Lower leg skin (tissue), 4 donors: ENCODE data around the gene PDPN. TPM values are rescaled to one million over a fixed set of nuclear protein-coding genes. Genes with fewer than 3 reads are reported as not detected.
"Not testable (repeated sequence)": the region's sequence is repeated elsewhere in the genome, so short reads cannot be mapped to it uniquely, and the experiment has no call there.

ENCODE experiments used
- DNase-seq, 2 donors: peaks; one replicate each; pipeline ENCODE4 v3.0.0-alpha.2; 2019; ENCODE audit warnings: low spot score in 2 of 2
- H3K4me3 ChIP-seq: fragments of 200-600 bp; sonication (generic); 2 replicates; pipeline ENCODE4 v1.5.1; 2017; ENCODE audit warnings: mild to moderate bottlenecking, low read depth; ENCODE audit not compliant: poor library complexity, severe bottlenecking
- POLR2A ChIP-seq, 2 donors: fragments of 450-650 bp; IDR thresholded peaks; one replicate each; pipeline ENCODE4 v1.6.1; 2016 to 2017; ENCODE audit warnings: antibody characterized with exemption in 2 of 2, mild to moderate bottlenecking in 1 of 2, moderate library complexity in 1 of 2
- WGBS, 2 donors: methylation state at CpG; one replicate each; pipeline ENCODE4 v1.1.5; 2018; 5-methylcytosine and 5-hydroxymethylcytosine counted together
- intact Hi-C: fragments of 100-400 bp; cut with DNase I; formaldehyde crosslinking; loops from one replicate; pipeline ENCODE4 v1.15.0; 2023; ENCODE audit warnings: low total_unique reads
- total RNA-seq, 4 donors: library from RNA; depleted of rRNA; stranded (reverse); fragments of >200 nt; gene quantifications; one replicate each; pipeline ENCODE4 v1.1.0, GENCODE V29; 2016
- TF ChIP-seq, protein P1 (sequence below), 3 donors: fragments of 450-650 bp; IDR thresholded peaks; one replicate each; pipeline ENCODE4 v1.5.1; 2016; ENCODE audit warnings: antibody characterized with exemption in 3 of 3, mild to moderate bottlenecking in 3 of 3, moderate library complexity in 2 of 3

PDPN gene
- total RNA-seq, 4 donors from 2014 or later = 16.0 to 40.7 (median 32.7) TPM

- intact Hi-C loops = no loop called here
- DNase-seq = peak in 1 of 2 donors; percentile 32
- 46 to 50% methylated on average over 5 of the region's 5 CpGs for WGBS, 2 donors
- TF ChIP-seq, protein P1, sequence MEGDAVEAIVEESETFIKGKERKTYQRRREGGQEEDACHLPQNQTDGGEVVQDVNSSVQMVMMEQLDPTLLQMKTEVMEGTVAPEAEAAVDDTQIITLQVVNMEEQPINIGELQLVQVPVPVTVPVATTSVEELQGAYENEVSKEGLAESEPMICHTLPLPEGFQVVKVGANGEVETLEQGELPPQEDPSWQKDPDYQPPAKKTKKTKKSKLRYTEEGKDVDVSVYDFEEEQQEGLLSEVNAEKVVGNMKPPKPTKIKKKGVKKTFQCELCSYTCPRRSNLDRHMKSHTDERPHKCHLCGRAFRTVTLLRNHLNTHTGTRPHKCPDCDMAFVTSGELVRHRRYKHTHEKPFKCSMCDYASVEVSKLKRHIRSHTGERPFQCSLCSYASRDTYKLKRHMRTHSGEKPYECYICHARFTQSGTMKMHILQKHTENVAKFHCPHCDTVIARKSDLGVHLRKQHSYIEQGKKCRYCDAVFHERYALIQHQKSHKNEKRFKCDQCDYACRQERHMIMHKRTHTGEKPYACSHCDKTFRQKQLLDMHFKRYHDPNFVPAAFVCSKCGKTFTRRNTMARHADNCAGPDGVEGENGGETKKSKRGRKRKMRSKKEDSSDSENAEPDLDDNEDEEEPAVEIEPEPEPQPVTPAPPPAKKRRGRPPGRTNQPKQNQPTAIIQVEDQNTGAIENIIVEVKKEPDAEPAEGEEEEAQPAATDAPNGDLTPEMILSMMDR (IDR thresholded peaks at IDR 0.05) = no peak
- TF ChIP-seq POLR2A (IDR thresholded peaks at IDR 0.05) = no peak
- no peak overlapping the region for H3K4me3 ChIP-seq
These were observed 19.6 kb upstream of the PDPN start for GRCh38 chr1:13564073-13564472.

DNA sequence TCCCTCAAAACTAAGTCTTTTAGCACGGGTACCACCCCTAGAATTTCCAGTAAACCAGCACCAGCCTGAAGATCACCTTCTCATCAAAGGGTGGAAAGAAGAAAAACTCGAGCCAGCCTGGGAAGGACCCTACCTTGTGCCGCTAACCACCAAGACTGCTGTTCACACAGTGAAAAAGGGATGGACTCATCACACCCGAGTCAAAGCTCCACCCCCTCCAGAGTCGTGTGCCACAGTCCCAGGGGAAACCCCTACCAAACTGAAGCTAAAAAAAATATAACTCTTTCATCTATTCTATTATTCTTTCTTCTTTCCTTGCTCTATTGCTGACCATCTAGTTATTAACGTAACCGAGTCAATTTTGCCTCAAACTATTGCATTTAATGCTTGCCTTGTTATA, 13.2 kb upstream of the PDPN start:
- intact Hi-C loops, H3K4me3 ChIP-seq: not testable (repeated sequence)
- WGBS, 2 donors = 52 to 55% methylated on average over 7 of the region's 7 CpGs
- peak in 1 of 2 donors; percentile 46 for DNase-seq

DNA sequence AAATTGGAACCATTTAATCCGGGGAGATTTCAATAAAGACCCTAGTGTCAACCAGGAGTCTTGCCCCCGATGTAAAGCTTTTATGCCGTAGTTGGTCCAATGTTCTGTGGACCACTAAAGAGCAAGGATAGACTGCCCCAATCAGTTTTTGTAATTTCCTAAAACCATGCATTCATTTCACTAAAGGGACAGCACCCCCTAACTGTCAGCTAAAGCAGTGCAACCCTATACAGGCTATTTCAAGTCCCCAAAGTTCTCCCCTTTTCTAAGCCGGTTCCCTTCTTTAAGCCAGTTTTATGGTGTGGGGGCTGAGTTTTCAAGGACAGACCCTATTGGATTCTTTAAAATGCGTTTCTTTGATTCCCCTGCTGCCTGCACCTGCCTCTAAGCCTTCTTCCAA, 12.7 kb upstream of the PDPN start:
- TF ChIP-seq, protein P1 (IDR thresholded peaks at IDR 0.05) = no peak
- TF ChIP-seq POLR2A (IDR thresholded peaks at IDR 0.05) = no peak
- no peak overlapping the region for H3K4me3 ChIP-seq
- intact Hi-C loops = no loop called here
- 75 to 83% methylated on average over 5 of the region's 5 CpGs for WGBS, 2 donors
- peak in 1 of 2 donors; percentile 3 for DNase-seq

DNA sequence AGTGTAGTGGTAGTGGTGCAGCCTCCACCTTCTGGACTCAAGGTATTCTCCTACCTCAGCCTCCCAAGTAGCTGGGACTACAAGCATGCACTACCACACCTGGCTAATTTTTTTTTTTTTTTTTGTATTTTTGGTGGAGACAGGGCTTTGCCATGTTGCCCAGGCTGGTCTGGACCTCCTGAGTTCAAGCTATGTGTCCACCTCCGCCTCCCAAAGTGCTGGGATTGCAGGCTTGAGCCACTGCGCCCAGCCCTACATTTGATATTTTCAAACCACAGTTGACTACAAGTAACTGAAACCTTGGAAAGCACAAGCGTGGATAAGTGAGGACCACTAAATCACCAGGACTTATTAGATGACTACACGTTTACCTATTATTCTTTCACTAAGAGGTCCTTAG, 10.0 kb upstream of the PDPN start:
- WGBS, 2 donors = 89 to 95% methylated on average over 4 of the region's 4 CpGs
- no peak overlapping the region for H3K4me3 ChIP-seq
- DNase-seq = peak in 1 of 2 donors; percentile 64
- intact Hi-C loops = no loop called here
- TF ChIP-seq POLR2A (IDR thresholded peaks at IDR 0.05) = no peak
- TF ChIP-seq, protein P1 (IDR thresholded peaks at IDR 0.05) = no peak

DNA sequence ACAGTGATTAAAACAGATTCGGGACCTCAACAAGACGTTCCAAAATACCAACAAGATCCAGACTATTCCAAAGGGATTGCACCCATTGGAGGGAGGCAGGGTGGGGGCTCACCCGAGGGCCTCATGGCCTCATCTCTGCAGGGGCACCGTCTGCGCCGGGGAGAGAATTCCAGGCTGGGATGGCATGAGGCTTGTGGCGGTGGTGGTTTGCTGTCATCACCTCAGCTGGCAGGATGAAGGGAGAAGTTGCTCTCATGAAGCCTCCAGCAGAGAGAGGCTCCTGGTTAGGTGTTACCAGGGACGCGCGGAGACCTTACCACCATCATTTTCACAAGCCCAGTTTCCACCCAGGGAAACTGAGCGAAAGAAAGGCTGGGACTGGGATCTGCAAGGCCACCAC, 6.7 kb upstream of the PDPN start:
- no peak overlapping the region for H3K4me3 ChIP-seq
- peak in 1 of 2 donors; percentile 68 for DNase-seq
- TF ChIP-seq, protein P1 (IDR thresholded peaks at IDR 0.05) = no peak
- no peak for TF ChIP-seq POLR2A (IDR thresholded peaks at IDR 0.05)
- intact Hi-C loops = no loop called here
- WGBS, 2 donors = 74% methylated on average over 11 of the region's 11 CpGs

DNA sequence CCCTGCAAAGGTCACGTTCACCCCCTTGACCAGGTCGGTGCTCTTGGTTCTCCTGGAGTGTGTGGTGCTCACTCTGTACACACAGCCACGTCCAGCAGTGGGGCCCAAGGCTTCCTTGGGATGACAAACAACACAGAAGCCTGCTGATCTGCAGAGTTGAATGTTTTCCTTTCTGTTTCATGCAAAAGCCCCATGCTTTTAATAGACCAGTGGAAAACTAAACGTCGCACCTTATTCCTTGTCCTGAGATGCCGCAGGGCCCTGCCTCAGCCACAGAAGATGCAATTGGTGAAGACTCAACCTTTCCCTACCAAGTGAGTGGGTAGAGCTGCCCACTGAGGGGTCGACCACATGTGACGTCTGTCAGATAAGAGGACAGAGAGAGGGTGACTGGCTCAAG, 5.8 kb upstream of the PDPN start:
- intact Hi-C loops = no loop called here
- DNase-seq = peak in 1 of 2 donors; percentile 65
- 87 to 90% methylated on average over 8 of the region's 8 CpGs for WGBS, 2 donors
- no peak overlapping the region for H3K4me3 ChIP-seq
- TF ChIP-seq, protein P1 (IDR thresholded peaks at IDR 0.05) = no peak
- TF ChIP-seq POLR2A (IDR thresholded peaks at IDR 0.05) = no peak
